OCI-LY7 (cell line): ENCODE results near the gene CXorf38. TPM values are rescaled to one million over a fixed set of nuclear protein-coding genes. Genes with fewer than 3 reads are reported as not detected.

Source experiments
- BruUV-seq: library from RNA; stranded (reverse); fragments of 400-500 nt; replicated peaks from 2 replicates; lab custom pipeline; 2021; lab: Mats Ljungman, UMichigan
- CTCF ChIA-PET: fragments of 300-600 bp; sonication (Branson Sonifier 250); formaldehyde crosslinking; loops from one replicate; lab custom pipeline; 2022; ENCODE audit warnings: antibody characterized with exemption; ENCODE audit not compliant: unreplicated experiment; lab: Charles Lee
- POLR2A ChIA-PET: fragments of 300-600 bp; sonication (Branson Sonifier 250); formaldehyde crosslinking; loops from one replicate; lab custom pipeline; 2022; ENCODE audit warnings: antibody characterized with exemption; lab: Charles Lee
- DNase-seq: peaks from one replicate; pipeline ENCODE4 v3.0.0-alpha.2; 2015; ENCODE audit warnings: low spot score
- H2AFZ ChIP-seq: fragments of 200-600 bp; sonication (generic), shearing (Covaris generic); 2 replicates; pipeline ENCODE4 v1.6.1; 2014; ENCODE audit warnings: mild to moderate bottlenecking, antibody characterized with exemption, low read length, moderate library complexity
- H3K27ac ChIP-seq: fragments of 200-600 bp; sonication (generic); 2 replicates; pipeline ENCODE4 v1.5.1; 2014; ENCODE audit warnings: mixed run types, low read depth, mild to moderate bottlenecking, moderate library complexity, low read length, inconsistent platforms; ENCODE audit not compliant: poor library complexity, severe bottlenecking
- H3K36me3 ChIP-seq: fragments of 200-600 bp; sonication (generic); 2 replicates; pipeline ENCODE4 v1.6.1; 2014; ENCODE audit warnings: mild to moderate bottlenecking, antibody characterized with exemption, low read length, moderate library complexity, mixed read lengths; ENCODE audit not compliant: insufficient read depth
- H3K4me1 ChIP-seq: fragments of 200-600 bp; sonication (generic); 2 replicates; pipeline ENCODE4 v1.5.1; 2014; ENCODE audit warnings: mild to moderate bottlenecking, low read length; ENCODE audit not compliant: insufficient read depth, poor library complexity, severe bottlenecking
- H3K4me2 ChIP-seq: fragments of 200-600 bp; sonication (generic); 2 replicates; pipeline ENCODE4 v1.6.1; 2014; ENCODE audit warnings: mild to moderate bottlenecking, low read length
- H3K4me3 ChIP-seq: fragments of 200-600 bp; sonication (generic); 2 replicates; pipeline ENCODE4 v1.5.1; 2014; ENCODE audit warnings: mild to moderate bottlenecking, low read depth, low read length; ENCODE audit not compliant: poor library complexity, severe bottlenecking
- H3K79me2 ChIP-seq: fragments of 200-600 bp; sonication (generic); 2 replicates; pipeline ENCODE4 v1.6.1; 2016; ENCODE audit warnings: low read depth, mild to moderate bottlenecking, low read length, moderate library complexity, mixed read lengths; ENCODE audit not compliant: insufficient read depth
- H3K9me2 ChIP-seq: fragments of 200-600 bp; sonication (generic); 2 replicates; pipeline ENCODE4 v1.6.1; 2016; ENCODE audit warnings: mild to moderate bottlenecking, low read length, mixed read lengths; ENCODE audit not compliant: insufficient read depth
- H3K9me3 ChIP-seq: fragments of 200-600 bp; sonication (generic); 2 replicates; pipeline ENCODE4 v1.6.1; 2014; ENCODE audit warnings: mild to moderate bottlenecking, mixed run types, low read length, mixed read lengths
- H4K20me1 ChIP-seq: fragments of 200-600 bp; sonication (generic); 2 replicates; pipeline ENCODE4 v1.6.1; 2014; ENCODE audit warnings: mild to moderate bottlenecking, antibody characterized with exemption, low read length, moderate library complexity, mixed read lengths; ENCODE audit not compliant: insufficient read depth
- CTCF ChIP-seq: fragments of 200-600 bp; sonication (generic); conservative IDR thresholded peaks from 2 replicates; pipeline ENCODE4 v1.5.1; 2014; ENCODE audit warnings: mild to moderate bottlenecking, antibody characterized with exemption, low read length, moderate library complexity, mixed read lengths
- EZH2phosphoT487 ChIP-seq: fragments of 200-600 bp; sonication (generic); IDR thresholded peaks from 2 replicates; pipeline ENCODE4 v1.6.1; 2018; ENCODE audit warnings: low read depth, borderline replicate concordance, mild to moderate bottlenecking, mixed run types, antibody characterized with exemption, low read length, moderate library complexity, mixed read lengths
- intact Hi-C: fragments of 100-400 bp; cut with micrococcal nuclease; formaldehyde crosslinking; loops from one replicate; pipeline ENCODE4 v1.10.0; 2022; ENCODE audit not compliant: unreplicated experiment
- total RNA-seq, 2 experiments: library from RNA; depleted of rRNA in 1 of 2; stranded (reverse); fragments of >200 nt in 1 of 2; shearing (Covaris generic) in 1 of 2; gene quantifications; 2 replicates each; pipeline ENCODE4 v1.2.3, GENCODE V29; 2014 to 2022

Gene CXorf38
- total RNA-seq, 2 experiments from 2014 or later = 12.9 to 15.9 TPM

GRCh38 chrX:40651620-40652223 is 4.4 kb upstream of the CXorf38 start:
- H3K4me1 ChIP-seq = peaks cover 13% of the 10 kb centered on the region
- intact Hi-C loops = loop anchor here (1.0 to 5.0 kb wide), 2 partner anchors 143 to 271 kb away; no protein-coding TSS in a partner anchor
- H3K9me3 ChIP-seq = no peaks in the 10 kb centered on the region
- H3K27ac ChIP-seq = no peak overlapping the region
- BruUV-seq = no TSS peak
- H4K20me1 ChIP-seq = no peaks in the 10 kb centered on the region
- peaks cover 4% of the 10 kb centered on the region; the same call in 1 of the 2 replicates for H3K79me2 ChIP-seq
- TF ChIP-seq CTCF = peak; percentile 86
- no peak for TF ChIP-seq EZH2phosphoT487
- peak; percentile 73 for DNase-seq
- POLR2A ChIA-PET = interaction anchor here (0.7 kb wide), 2 partner anchors 48 to 66 kb away, joined by 3 read pairs; no protein-coding TSS in a partner anchor
- no peak overlapping the region for H2AFZ ChIP-seq
- H3K36me3 ChIP-seq = peaks cover 35% of the 10 kb centered on the region; the same call in 1 of the 2 replicates
- no peaks in the 10 kb centered on the region for H3K9me2 ChIP-seq
- H3K4me3 ChIP-seq = no peak overlapping the region
- no peak overlapping the region for H3K4me2 ChIP-seq
- CTCF ChIA-PET = interaction anchor here (0.7 to 1.2 kb wide), 3 partner anchors 108 to 143 kb away, joined by 3 to 5 read pairs (median 4); no protein-coding TSS in a partner anchor

GRCh38 chrX:40646489-40647306 is 663 bp downstream of the CXorf38 start:
- Histone ChIP-seq H2AFZ (0 out of 2 replicates have a peak overlapping the region, but pooled peaks have one; percentile 45), H3K9me3 (no peaks in the 10 kb centered on the region), H3K4me3 (peak overlapping the region; percentile 76), H3K4me2 (peak overlapping the region; percentile 70), H3K79me2 (peaks cover 49% of the 10 kb centered on the region), H3K36me3 (peaks cover 19% of the 10 kb centered on the region; the same call in 1 of the 2 replicates), H3K27ac (peak overlapping the region; percentile 58), H3K4me1 (peaks cover 23% of the 10 kb centered on the region), H3K9me2 (no peaks in the 10 kb centered on the region), H4K20me1 (no peaks in the 10 kb centered on the region)
- DNase-seq = peak; percentile 33
- BruUV-seq = no TSS peak
- TF ChIP-seq EZH2phosphoT487 (no peak), CTCF (no peak; the same call in 1 of the 2 replicates)
- CTCF ChIA-PET = no interaction called here
- intact Hi-C loops = loop anchor here (2.0 to 10.0 kb wide), 4 partner anchors 88 to 1842 kb away; partner anchors contain the start of genes MED14, MID1IP1 and USP9X
- POLR2A ChIA-PET = interaction anchor here (0.8 kb wide), 1 partner anchor 88 kb away, joined by 3 read pairs; no protein-coding TSS in a partner anchor
